MM.1S (cell line): Measurements from ENCODE around the gene IKBKG.

Experiments
- DNase-seq: peaks from one replicate; pipeline ENCODE4 v3.0.0-alpha.2; 2015
- H2AFZ ChIP-seq: fragments of 300-600 bp; sonication (generic); 2 replicates; pipeline ENCODE4 v1.6.0; 2016; ENCODE audit warnings: antibody characterized with exemption, low read length
- H3F3A ChIP-seq: fragments of 300-600 bp; sonication (generic); 2 replicates; pipeline ENCODE4 v1.6.1; 2016; ENCODE audit warnings: mild to moderate bottlenecking, antibody characterized with exemption, low read length, moderate library complexity, mixed read lengths; ENCODE audit not compliant: insufficient read depth
- H3K27ac ChIP-seq: fragments of 300-600 bp; sonication (generic); 2 replicates; pipeline ENCODE4 v1.5.1; 2016; ENCODE audit warnings: mild to moderate bottlenecking, low read length
- H3K27me3 ChIP-seq: fragments of 300-600 bp; sonication (generic); replicated peaks from 2 replicates; pipeline ENCODE4 v1.6.0; 2016; ENCODE audit warnings: low read length; ENCODE audit not compliant: insufficient read depth
- H3K36me3 ChIP-seq: fragments of 300-600 bp; sonication (generic); replicated peaks from 2 replicates; pipeline ENCODE4 v1.6.1; 2016; ENCODE audit warnings: mild to moderate bottlenecking, low read length, mixed read lengths; ENCODE audit not compliant: insufficient read depth
- H3K4me1 ChIP-seq: fragments of 300-600 bp; sonication (generic); 2 replicates; pipeline ENCODE4 v1.6.1; 2016; ENCODE audit warnings: low read length, mixed read lengths
- H3K4me2 ChIP-seq: fragments of 300-600 bp; sonication (generic); 2 replicates; pipeline ENCODE4 v1.6.0; 2016; ENCODE audit warnings: low read depth, low read length
- H3K4me3 ChIP-seq: fragments of 300-600 bp; sonication (generic); 2 replicates; pipeline ENCODE4 v1.5.1; 2016; ENCODE audit warnings: low read length, mixed read lengths
- H3K79me2 ChIP-seq: fragments of 300-600 bp; sonication (generic); 2 replicates; pipeline ENCODE4 v1.6.1; 2016; ENCODE audit warnings: mixed run types, low read length, mixed read lengths
- H3K9ac ChIP-seq: fragments of 300-600 bp; sonication (generic); 2 replicates; pipeline ENCODE4 v1.6.1; 2016; ENCODE audit warnings: low read length, mixed read lengths
- H3K9me2 ChIP-seq: fragments of 300-600 bp; sonication (generic); replicated peaks from 2 replicates; pipeline ENCODE4 v1.6.1; 2016; ENCODE audit warnings: mild to moderate bottlenecking, low read length, mixed read lengths; ENCODE audit not compliant: insufficient read depth
- H3K9me3 ChIP-seq: fragments of 300-600 bp; sonication (generic); replicated peaks from 2 replicates; pipeline ENCODE4 v1.6.1; 2016; ENCODE audit warnings: mild to moderate bottlenecking, low read length, mixed read lengths; ENCODE audit not compliant: insufficient read depth
- H4K20me1 ChIP-seq: fragments of 300-600 bp; sonication (generic); 2 replicates; pipeline ENCODE4 v1.6.1; 2016; ENCODE audit warnings: mild to moderate bottlenecking, low read length, moderate library complexity, mixed read lengths; ENCODE audit not compliant: insufficient read depth
- CTCF ChIP-seq: fragments of 300-600 bp; sonication (generic); IDR thresholded peaks from 2 replicates; pipeline ENCODE4 v1.5.1; 2016; ENCODE audit warnings: antibody characterized with exemption, low read length, mixed read lengths
- EZH2 ChIP-seq: fragments of 300-600 bp; sonication (generic); optimal IDR thresholded peaks from 2 replicates; pipeline ENCODE3; 2017; ENCODE audit warnings: low read depth, mild to moderate bottlenecking, antibody characterized with exemption, low read length, mixed read lengths
- EZH2phosphoT487 ChIP-seq: fragments of 300-600 bp; sonication (generic); IDR thresholded peaks from 2 replicates; pipeline ENCODE4 v1.6.1; 2018; ENCODE audit warnings: antibody characterized with exemption, low read length

The IKBKG gene

GRCh38 chrX:154513716-154514115, 33.7 kb upstream of the IKBKG start:
- no peaks in the 10 kb centered on the region for H3K27me3 ChIP-seq
- no peak overlapping the region for H2AFZ ChIP-seq
- TF ChIP-seq CTCF = no peak
- TF ChIP-seq EZH2 = no peak
- no peak for TF ChIP-seq EZH2phosphoT487
- peaks cover 4% of the 10 kb centered on the region; the same call in 1 of the 2 replicates for H3K79me2 ChIP-seq
- H3K9me3 ChIP-seq = no peaks in the 10 kb centered on the region
- H3K4me1 ChIP-seq = no peaks in the 10 kb centered on the region
- H3F3A ChIP-seq = no peaks in the 10 kb centered on the region
- no peak overlapping the region for H3K9ac ChIP-seq
- no peaks in the 10 kb centered on the region for H3K36me3 ChIP-seq
- no peak for DNase-seq
- no peaks in the 10 kb centered on the region for H3K9me2 ChIP-seq
- no peak overlapping the region for H3K27ac ChIP-seq
- H3K4me3 ChIP-seq = no peak overlapping the region
- no peaks in the 10 kb centered on the region for H4K20me1 ChIP-seq
- no peak overlapping the region for H3K4me2 ChIP-seq

- Histone ChIP-seq H3K9me3 (no peaks in the 10 kb centered on the region), H2AFZ (no peak overlapping the region), H3K9me2 (no peaks in the 10 kb centered on the region), H3K27ac (peak overlapping the region; percentile 64), H3K4me2 (peak overlapping the region; percentile 64), H3K9ac (peak overlapping the region; percentile 94), H3K36me3 (no peaks in the 10 kb centered on the region), H3F3A (no peaks in the 10 kb centered on the region), H3K4me3 (peak overlapping the region; percentile 76), H4K20me1 (no peaks in the 10 kb centered on the region), H3K27me3 (no peaks in the 10 kb centered on the region), H3K4me1 (no peaks in the 10 kb centered on the region), H3K79me2 (peaks cover 4% of the 10 kb centered on the region; the same call in 1 of the 2 replicates)
- TF ChIP-seq EZH2 (no peak), EZH2phosphoT487 (no peak), CTCF (no peak)
- DNase-seq = peak; percentile 42
Measured at GRCh38 chrX:154515090-154515965, 32.1 kb upstream of the IKBKG start.

- H3K9me3 ChIP-seq = no peaks in the 10 kb centered on the region
- H3K4me1 ChIP-seq = no peaks in the 10 kb centered on the region
- H4K20me1 ChIP-seq = no peaks in the 10 kb centered on the region
- DNase-seq = peak; percentile 74
- H3K27me3 ChIP-seq = no peaks in the 10 kb centered on the region
- H3K4me3 ChIP-seq = peak within 1 kb of the TSS; percentile 76
- no peaks in the 10 kb centered on the region for H3K9me2 ChIP-seq
- H3F3A ChIP-seq = no peaks in the 10 kb centered on the region
- H3K27ac ChIP-seq = peak within 1 kb of the TSS; percentile 64
- H3K79me2 ChIP-seq = peaks cover 4% of the 10 kb centered on the region; the same call in 1 of the 2 replicates
- peak within 1 kb of the TSS; percentile 94 for H3K9ac ChIP-seq
- H2AFZ ChIP-seq = peak within 1 kb of the TSS; percentile 54
- no peak for TF ChIP-seq CTCF
- no peak for TF ChIP-seq EZH2phosphoT487
- no peak for TF ChIP-seq EZH2
- no peaks in the 10 kb centered on the region for H3K36me3 ChIP-seq
- H3K4me2 ChIP-seq = peak within 1 kb of the TSS; percentile 64
Measured at GRCh38 chrX:154515966-154516655, 31.3 kb upstream of the IKBKG start, which contains the start of gene FAM3A. Gene FAM3A, minus strand, starts transcription at chrX:154516232. Its CDS starts 460 bp downstream, at chrX:154515772.
